OCI-LY3 (cell line): ENCODE data around the gene ZNF668.

Experiments
- H2AFZ ChIP-seq: fragments of 200-600, 300-600 bp; shearing (Covaris generic); 2 replicates; pipeline ENCODE4 v1.6.0; 2014; ENCODE audit warnings: antibody characterized with exemption, low read depth, low read length
- H3K27ac ChIP-seq: fragments of 200-600, 300-600 bp; sonication (generic); 2 replicates; pipeline ENCODE4 v1.5.1; 2014; ENCODE audit warnings: mild to moderate bottlenecking, low read length, moderate library complexity, mixed read lengths
- H3K27me3 ChIP-seq: fragments of 200-600, 300-600 bp; sonication (generic); 2 replicates; pipeline ENCODE4 v1.6.1; 2014; ENCODE audit warnings: low read depth, low read length, mixed read lengths
- H3K36me3 ChIP-seq: fragments of 200-600, 300-600 bp; sonication (generic); replicated peaks from 2 replicates; pipeline ENCODE3; 2014; ENCODE audit warnings: low read depth, low read length, mixed read lengths
- H3K4me1 ChIP-seq: fragments of 300-600, 200-600 bp; sonication (generic); 2 replicates; pipeline ENCODE4 v1.6.1; 2014; ENCODE audit warnings: low read length, mixed read lengths
- H3K4me2 ChIP-seq: fragments of 200-600, 300-600 bp; sonication (generic); 2 replicates; pipeline ENCODE4 v1.6.1; 2014; ENCODE audit warnings: low read length, mixed read lengths
- H3K4me3 ChIP-seq: fragments of 300-600, 200-600 bp; sonication (generic); 2 replicates; pipeline ENCODE4 v1.5.1; 2014; ENCODE audit warnings: antibody characterized with exemption, mild to moderate bottlenecking, low read length, moderate library complexity
- H3K79me2 ChIP-seq: fragments of 300-600, 200-600 bp; shearing (Covaris generic); 2 replicates; pipeline ENCODE4 v1.6.1; 2014; ENCODE audit warnings: mild to moderate bottlenecking, low read length, mixed read lengths
- H3K9ac ChIP-seq: fragments of 300-600, 200-600 bp; shearing (Covaris generic); 2 replicates; pipeline ENCODE4 v1.6.0; 2014; ENCODE audit warnings: mild to moderate bottlenecking, low read length, moderate library complexity
- H3K9me3 ChIP-seq: fragments of 200-600, 300-600 bp; shearing (Covaris generic); 2 replicates; pipeline ENCODE4 v1.6.1; 2014; ENCODE audit warnings: low read length, mixed read lengths; ENCODE audit not compliant: insufficient read depth
- H4K20me1 ChIP-seq: fragments of 200-600, 300-600 bp; sonication (generic); 2 replicates; pipeline ENCODE4 v1.6.1; 2016; ENCODE audit warnings: low read length, mixed read lengths; ENCODE audit not compliant: insufficient read depth
- EZH2phosphoT487 ChIP-seq: fragments of 200-600 bp; shearing (Covaris generic); IDR thresholded peaks from 2 replicates; pipeline ENCODE4 v1.6.1; 2018; ENCODE audit warnings: antibody characterized with exemption, mixed run types, low read depth
- TF ChIP-seq, protein P1 (sequence below): fragments of 200-600, 300-600 bp; sonication (generic); IDR thresholded peaks from 2 replicates; pipeline ENCODE4 v1.5.1; 2014; ENCODE audit warnings: antibody characterized with exemption, low read length, low read depth

The ZNF668 gene

DNA sequence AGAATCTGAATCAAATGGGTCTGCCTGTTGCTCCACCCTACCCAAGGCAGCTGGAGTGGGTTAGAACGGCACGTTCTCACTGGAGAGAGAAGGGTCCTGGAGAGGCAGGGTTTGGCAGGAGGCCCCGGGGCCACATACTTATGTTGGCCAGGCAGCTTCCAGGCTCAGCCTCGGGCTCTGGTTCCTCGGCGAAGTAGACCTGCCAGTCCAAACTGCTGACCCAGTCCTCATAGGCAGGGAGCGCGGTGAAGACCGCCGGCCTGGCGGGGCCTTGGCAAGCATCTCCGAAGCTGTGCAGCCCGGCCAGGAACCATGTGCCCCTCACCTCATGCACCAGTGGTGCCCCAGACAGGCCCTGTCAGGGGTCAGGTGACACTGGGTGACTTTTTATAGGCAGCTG, 9.9 kb upstream of the ZNF668 start:
- peaks cover 2% of the 10 kb centered on the region; the same call in 1 of the 2 replicates for H4K20me1 ChIP-seq
- no peak overlapping the region for H3K9ac ChIP-seq
- H2AFZ ChIP-seq = no peak overlapping the region
- H3K4me2 ChIP-seq = no peak overlapping the region
- no peak overlapping the region for H3K4me3 ChIP-seq
- no peak overlapping the region for H3K27ac ChIP-seq
- peaks cover 22% of the 10 kb centered on the region for H3K36me3 ChIP-seq
- no peaks in the 10 kb centered on the region; the same call in 1 of the 2 replicates for H3K79me2 ChIP-seq
- H3K27me3 ChIP-seq = no peaks in the 10 kb centered on the region
- TF ChIP-seq EZH2phosphoT487 = no peak
- TF ChIP-seq, protein P1, sequence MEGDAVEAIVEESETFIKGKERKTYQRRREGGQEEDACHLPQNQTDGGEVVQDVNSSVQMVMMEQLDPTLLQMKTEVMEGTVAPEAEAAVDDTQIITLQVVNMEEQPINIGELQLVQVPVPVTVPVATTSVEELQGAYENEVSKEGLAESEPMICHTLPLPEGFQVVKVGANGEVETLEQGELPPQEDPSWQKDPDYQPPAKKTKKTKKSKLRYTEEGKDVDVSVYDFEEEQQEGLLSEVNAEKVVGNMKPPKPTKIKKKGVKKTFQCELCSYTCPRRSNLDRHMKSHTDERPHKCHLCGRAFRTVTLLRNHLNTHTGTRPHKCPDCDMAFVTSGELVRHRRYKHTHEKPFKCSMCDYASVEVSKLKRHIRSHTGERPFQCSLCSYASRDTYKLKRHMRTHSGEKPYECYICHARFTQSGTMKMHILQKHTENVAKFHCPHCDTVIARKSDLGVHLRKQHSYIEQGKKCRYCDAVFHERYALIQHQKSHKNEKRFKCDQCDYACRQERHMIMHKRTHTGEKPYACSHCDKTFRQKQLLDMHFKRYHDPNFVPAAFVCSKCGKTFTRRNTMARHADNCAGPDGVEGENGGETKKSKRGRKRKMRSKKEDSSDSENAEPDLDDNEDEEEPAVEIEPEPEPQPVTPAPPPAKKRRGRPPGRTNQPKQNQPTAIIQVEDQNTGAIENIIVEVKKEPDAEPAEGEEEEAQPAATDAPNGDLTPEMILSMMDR = no peak
- no peaks in the 10 kb centered on the region for H3K4me1 ChIP-seq
- H3K9me3 ChIP-seq = no peaks in the 10 kb centered on the region

DNA sequence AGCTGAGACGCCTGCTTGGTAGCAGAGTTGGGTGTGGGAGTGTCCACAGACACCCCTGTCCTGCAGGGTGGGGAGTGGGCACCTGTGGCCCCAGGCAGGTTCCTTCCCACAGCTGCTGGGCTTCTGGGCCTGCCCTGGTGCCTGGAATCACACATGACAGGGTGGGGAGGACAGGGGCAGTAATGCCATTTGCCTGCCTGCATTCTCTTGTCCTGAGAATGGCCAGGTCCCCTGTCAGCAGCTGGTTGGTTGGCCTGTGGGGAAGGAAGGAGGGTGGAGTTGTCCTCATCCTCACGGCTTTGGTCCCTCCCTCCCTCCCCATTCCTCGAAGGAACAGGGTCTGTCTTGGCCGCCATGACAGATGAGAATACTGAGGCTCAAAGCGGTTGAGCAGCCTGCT, 9.5 kb upstream of the ZNF668 start:
- no peak overlapping the region for H3K4me2 ChIP-seq
- H3K36me3 ChIP-seq = peaks cover 24% of the 10 kb centered on the region
- H3K9ac ChIP-seq = no peak overlapping the region
- no peak overlapping the region for H3K4me3 ChIP-seq
- H3K79me2 ChIP-seq = no peaks in the 10 kb centered on the region; the same call in 1 of the 2 replicates
- H3K9me3 ChIP-seq = no peaks in the 10 kb centered on the region
- no peak for TF ChIP-seq EZH2phosphoT487
- TF ChIP-seq, protein P1 = no peak
- no peaks in the 10 kb centered on the region for H3K27me3 ChIP-seq
- H4K20me1 ChIP-seq = peaks cover 3% of the 10 kb centered on the region; the same call in 1 of the 2 replicates
- H3K4me1 ChIP-seq = no peaks in the 10 kb centered on the region
- H2AFZ ChIP-seq = no peak overlapping the region
- H3K27ac ChIP-seq = no peak overlapping the region

DNA sequence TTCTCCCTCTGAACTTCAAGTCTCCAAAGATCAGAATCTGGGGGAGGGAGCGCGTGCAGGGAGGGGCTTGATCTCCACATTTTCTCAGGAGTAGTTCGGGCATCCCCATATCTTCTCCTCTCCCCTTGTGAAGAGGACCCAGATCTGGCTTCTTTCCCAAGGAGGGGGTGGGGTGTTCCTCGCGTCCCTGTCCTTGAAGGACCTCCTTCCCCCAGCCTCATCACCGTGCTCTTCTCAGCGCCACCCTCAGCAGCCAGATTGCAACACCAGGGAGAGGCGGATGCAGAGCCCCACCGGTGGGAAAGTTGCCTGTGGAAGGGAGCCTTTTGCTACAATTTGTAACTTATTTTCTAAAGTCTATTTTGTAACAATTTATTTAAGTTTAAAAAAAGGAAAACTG, 9.0 kb upstream of the ZNF668 start:
- Histone ChIP-seq H2AFZ (no peak overlapping the region), H3K27me3 (no peaks in the 10 kb centered on the region), H3K9me3 (no peaks in the 10 kb centered on the region), H4K20me1 (peaks cover 3% of the 10 kb centered on the region; the same call in 1 of the 2 replicates), H3K4me2 (no peak overlapping the region), H3K79me2 (no peaks in the 10 kb centered on the region; the same call in 1 of the 2 replicates), H3K4me3 (no peak overlapping the region), H3K9ac (no peak overlapping the region), H3K36me3 (peaks cover 28% of the 10 kb centered on the region), H3K27ac (no peak overlapping the region), H3K4me1 (no peaks in the 10 kb centered on the region)
- TF ChIP-seq, protein P1 = no peak
- no peak for TF ChIP-seq EZH2phosphoT487

DNA sequence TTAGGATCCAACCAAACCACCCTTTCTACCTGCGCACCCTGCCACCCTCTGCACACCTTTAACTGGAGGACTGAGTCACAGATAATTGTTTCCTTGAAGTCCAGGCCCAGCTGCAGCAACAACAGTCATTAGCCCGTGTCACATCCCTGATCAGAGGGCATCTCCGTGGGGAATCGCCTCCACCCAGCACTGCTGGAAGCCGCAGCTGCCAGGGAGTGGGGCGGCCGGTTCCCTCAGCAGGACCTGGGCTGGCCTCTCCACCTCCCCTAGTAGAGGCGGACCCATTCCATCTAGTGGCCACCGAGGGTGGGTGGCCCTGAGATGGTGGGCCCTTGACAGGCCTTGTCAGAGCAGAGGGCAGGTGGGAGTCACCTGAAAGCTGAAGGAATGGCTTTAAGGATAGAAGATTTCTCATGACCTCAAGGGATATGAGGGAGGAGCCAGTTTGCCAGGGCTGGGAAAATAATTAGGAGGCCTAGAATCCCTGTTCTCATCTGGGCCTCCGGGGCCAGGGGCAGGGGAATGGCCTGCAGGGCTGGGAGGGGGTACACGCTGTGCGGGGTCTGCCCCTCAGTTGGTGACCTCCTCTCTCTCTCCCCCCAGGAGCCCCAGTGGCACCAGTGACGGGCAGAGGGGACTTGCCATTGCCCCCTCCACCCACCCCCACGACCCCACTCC, 8.5 kb upstream of the ZNF668 start:
- TF ChIP-seq, protein P1 = no peak
- no peak for TF ChIP-seq EZH2phosphoT487
- Histone ChIP-seq H4K20me1 (peaks cover 3% of the 10 kb centered on the region; the same call in 1 of the 2 replicates), H3K4me3 (no peak overlapping the region), H3K9ac (no peak overlapping the region), H3K4me1 (no peaks in the 10 kb centered on the region), H3K36me3 (peaks cover 34% of the 10 kb centered on the region), H3K79me2 (no peaks in the 10 kb centered on the region; the same call in 1 of the 2 replicates), H3K27me3 (no peaks in the 10 kb centered on the region), H3K9me3 (no peaks in the 10 kb centered on the region), H2AFZ (no peak overlapping the region), H3K4me2 (no peak overlapping the region), H3K27ac (no peak overlapping the region)
